Cardiac fibroblast (primary cell): ENCODE data around the gene MCTP2.
A peak's percentile ranks its signal among the peaks of the same experiment; 100 is the strongest.

Experiments used
- DNase-seq, 2 donors: peaks; one replicate each; pipeline versions ENCODE4 v3.0.0 to v3.0.0-alpha.2; 2010; ENCODE audit warnings: low read depth in 2 of 2
- H3K4me3 ChIP-seq, 2 donors: replicated peaks in 1 of 2; 1 replicate in 1 of 2; 2 replicates in 1 of 2; pipeline ENCODE4 v1.5.1; 2011; ENCODE audit warnings: low read depth in 2 of 2, low read length in 2 of 2, mild to moderate bottlenecking in 2 of 2, moderate library complexity in 1 of 2
- CTCF ChIP-seq: IDR thresholded peaks from one replicate; pipeline ENCODE4 v1.5.1; 2011; ENCODE audit warnings: low read depth, mild to moderate bottlenecking, low read length, inconsistent platforms

The MCTP2 gene

GRCh38 chr15:94293411-94294402 lies 62.3 kb downstream of the MCTP2 start:
- peak in 1 of 2 donors; percentile 3 for DNase-seq

DNA sequence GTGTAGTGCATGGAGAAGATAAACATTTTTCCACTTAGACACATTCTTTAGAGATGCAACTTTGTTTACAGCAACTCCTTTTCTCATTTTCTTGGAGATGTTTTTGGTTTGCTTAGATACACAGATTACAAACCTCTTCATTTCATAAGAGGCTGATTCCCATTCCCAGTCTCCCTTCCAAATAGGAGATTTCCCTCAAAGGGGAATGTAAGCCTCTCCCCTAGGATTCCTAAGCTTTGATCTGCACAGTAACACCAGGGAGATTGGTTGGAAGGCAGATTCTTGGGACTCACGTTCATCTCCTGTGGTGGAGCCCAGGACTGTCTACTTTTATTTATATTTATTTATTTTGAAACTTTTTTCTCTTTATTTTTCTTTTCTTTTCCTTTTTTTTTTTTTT lies 63.2 kb downstream of the MCTP2 start:
- TF ChIP-seq CTCF, result no peak
- H3K4me3 ChIP-seq, result no peak overlapping the region
- DNase-seq, result no peak

More at GRCh38 chr15:94293411-94294402, 62.3 kb downstream of the MCTP2 start:
- TF ChIP-seq CTCF, result no peak
- H3K4me3 ChIP-seq, result no peak overlapping the region

DNA sequence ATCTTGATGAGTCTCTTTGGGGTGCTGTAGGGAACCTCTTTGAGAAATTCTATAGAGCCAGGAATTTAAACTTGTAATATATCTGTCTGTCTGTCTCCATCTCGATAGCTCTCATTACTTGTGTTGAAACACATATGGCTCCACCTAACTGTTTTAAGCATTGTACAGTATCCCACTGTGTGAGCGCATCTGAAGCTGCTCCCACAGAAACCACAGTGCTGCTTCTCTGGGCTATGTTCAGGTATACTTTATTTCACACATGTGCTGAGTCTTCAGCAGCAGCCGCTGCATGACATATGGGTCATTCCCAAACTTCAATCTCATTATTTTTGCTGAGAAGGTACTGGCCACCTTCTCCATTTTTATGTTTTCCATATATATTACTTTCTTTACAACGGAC lies 63.9 kb downstream of the MCTP2 start:
- DNase-seq, result no peak
- H3K4me3 ChIP-seq, result no peak overlapping the region
- TF ChIP-seq CTCF, result no peak

GRCh38 chr15:94296717-94297116 lies 65.4 kb downstream of the MCTP2 start:
- TF ChIP-seq CTCF, result no peak
- DNase-seq, result no peak
- H3K4me3 ChIP-seq, result no peak overlapping the region

GRCh38 chr15:94297558-94297957 lies 66.2 kb downstream of the MCTP2 start:
- DNase-seq, result no peak
- no peak overlapping the region for H3K4me3 ChIP-seq
- no peak for TF ChIP-seq CTCF

DNA sequence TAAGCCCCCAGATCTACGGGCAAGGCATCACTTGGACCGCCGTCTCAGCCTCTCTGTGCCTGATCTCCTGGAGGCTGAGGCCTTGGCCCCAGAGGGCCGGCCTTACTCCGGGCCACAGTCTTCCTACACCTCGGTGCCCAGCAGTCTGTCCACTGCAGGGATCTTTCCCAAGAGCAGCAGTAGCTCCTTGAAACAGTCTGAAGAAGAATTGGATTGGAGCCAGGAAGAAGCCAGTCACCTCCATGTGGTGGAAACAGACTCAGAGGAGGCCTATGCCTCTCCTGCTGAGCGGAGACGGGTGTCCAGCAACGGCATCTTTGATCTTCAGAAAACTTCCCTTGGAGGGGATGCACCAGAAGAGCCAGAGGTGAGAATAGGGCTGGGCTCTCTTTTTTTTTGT lies 67.0 kb downstream of the MCTP2 start:
- no peak for TF ChIP-seq CTCF
- H3K4me3 ChIP-seq, result no peak overlapping the region
- DNase-seq, result no peak
